ENCODE data around the gene ST6GALNAC2.
"Not testable (repeated sequence)": the region's sequence is repeated elsewhere in the genome, so short reads cannot be mapped to it uniquely, and the experiment has no call there.

Gene ST6GALNAC2

GRCh38 chr17:76570457-76570856 lies 15.2 kb downstream of the ST6GALNAC2 start:
- no peak for DNase-seq

GRCh38 chr17:76569607-76570279 lies 15.9 kb downstream of the ST6GALNAC2 start:
- no peak for DNase-seq

- DNase-seq, result no peak
These were observed 16.8 kb downstream of the ST6GALNAC2 start for GRCh38 chr17:76568811-76569221.

GRCh38 chr17:76567634-76568432 lies 17.8 kb downstream of the ST6GALNAC2 start:
- DNase-seq, result no peak

GRCh38 chr17:76566988-76567431 lies 18.6 kb downstream of the ST6GALNAC2 start:
- no peak for DNase-seq

- DNase-seq, result no peak
These were observed 19.1 kb downstream of the ST6GALNAC2 start for GRCh38 chr17:76566613-76566943.

GRCh38 chr17:76565728-76566612 lies 19.7 kb downstream of the ST6GALNAC2 start:
- DNase-seq, result no peak

GRCh38 chr17:76564991-76565727 lies 20.5 kb downstream of the ST6GALNAC2 start:
- peak; percentile 52 for DNase-seq

- DNase-seq, result not testable (repeated sequence)
These were observed 22.3 kb downstream of the ST6GALNAC2 start for GRCh38 chr17:76563359-76563758.

GRCh38 chr17:76562734-76563148 lies 22.9 kb downstream of the ST6GALNAC2 start:
- peak; percentile 31 for DNase-seq

- no peak for DNase-seq
These were observed 23.8 kb downstream of the ST6GALNAC2 start for GRCh38 chr17:76561799-76562268.

GRCh38 chr17:76561332-76561731 lies 24.3 kb downstream of the ST6GALNAC2 start:
- DNase-seq, result no peak

- no peak for DNase-seq
These were observed 24.8 kb downstream of the ST6GALNAC2 start for GRCh38 chr17:76560877-76561221.

- DNase-seq, result no peak
These were observed 25.4 kb downstream of the ST6GALNAC2 start for GRCh38 chr17:76560036-76560876.

GRCh38 chr17:76559460-76559859 lies 26.2 kb downstream of the ST6GALNAC2 start:
- DNase-seq, result not testable (repeated sequence)

GRCh38 chr17:76558198-76559095 lies 27.2 kb downstream of the ST6GALNAC2 start:
- no peak for DNase-seq

- DNase-seq, result peak; percentile 94
These were observed 28.1 kb downstream of the ST6GALNAC2 start for GRCh38 chr17:76557368-76558197.

GRCh38 chr17:76556765-76557367 lies 28.8 kb downstream of the ST6GALNAC2 start:
- peak; percentile 56 for DNase-seq

- DNase-seq, result no peak
These were observed 31.5 kb downstream of the ST6GALNAC2 start for GRCh38 chr17:76554131-76554530.
